Globus pallidus (tissue), 1 donor: Measurements from ENCODE around the gene IL22RA1.

ENCODE experiments used
- DNase-seq: peaks from one replicate; pipeline ENCODE4 v3.0.0-alpha.2; 2015; ENCODE audit warnings: low spot score

IL22RA1 gene

DNA sequence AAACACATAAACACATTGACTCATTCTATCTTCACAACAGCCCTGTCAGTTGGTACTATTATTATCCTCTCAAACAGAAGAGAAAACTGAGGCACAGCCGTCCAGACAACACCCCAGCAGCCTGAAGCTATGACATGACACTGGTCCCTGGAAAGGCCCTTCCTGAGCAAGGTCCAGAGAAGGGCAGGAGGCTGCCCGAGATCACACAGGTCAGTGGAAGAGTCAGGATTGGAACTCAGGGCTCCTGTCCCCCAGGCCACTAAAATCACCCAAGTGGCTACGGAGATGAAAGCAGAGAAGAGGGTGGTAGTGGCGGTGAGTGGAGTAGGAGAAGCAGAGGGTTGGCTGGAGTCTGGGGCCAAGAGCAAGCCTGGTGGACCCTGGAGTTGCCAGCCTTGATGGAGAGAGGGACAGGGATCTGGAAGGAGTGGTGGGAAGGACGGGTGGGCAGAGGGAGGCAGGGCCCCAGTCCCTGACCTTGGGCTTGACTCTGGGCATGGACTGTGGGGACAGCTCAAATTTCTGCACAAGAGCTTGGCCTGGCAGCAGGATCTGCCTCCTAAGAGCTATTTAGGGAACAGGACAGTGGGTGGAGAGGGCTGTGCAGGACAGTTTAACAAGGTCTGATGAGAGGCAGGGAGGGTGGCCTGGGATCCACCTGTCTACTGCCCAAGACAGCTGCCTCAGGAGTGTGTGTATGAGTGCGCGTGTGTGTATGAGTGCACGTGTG is 46.8 kb downstream of the IL22RA1 start:
- no peak for DNase-seq

DNA sequence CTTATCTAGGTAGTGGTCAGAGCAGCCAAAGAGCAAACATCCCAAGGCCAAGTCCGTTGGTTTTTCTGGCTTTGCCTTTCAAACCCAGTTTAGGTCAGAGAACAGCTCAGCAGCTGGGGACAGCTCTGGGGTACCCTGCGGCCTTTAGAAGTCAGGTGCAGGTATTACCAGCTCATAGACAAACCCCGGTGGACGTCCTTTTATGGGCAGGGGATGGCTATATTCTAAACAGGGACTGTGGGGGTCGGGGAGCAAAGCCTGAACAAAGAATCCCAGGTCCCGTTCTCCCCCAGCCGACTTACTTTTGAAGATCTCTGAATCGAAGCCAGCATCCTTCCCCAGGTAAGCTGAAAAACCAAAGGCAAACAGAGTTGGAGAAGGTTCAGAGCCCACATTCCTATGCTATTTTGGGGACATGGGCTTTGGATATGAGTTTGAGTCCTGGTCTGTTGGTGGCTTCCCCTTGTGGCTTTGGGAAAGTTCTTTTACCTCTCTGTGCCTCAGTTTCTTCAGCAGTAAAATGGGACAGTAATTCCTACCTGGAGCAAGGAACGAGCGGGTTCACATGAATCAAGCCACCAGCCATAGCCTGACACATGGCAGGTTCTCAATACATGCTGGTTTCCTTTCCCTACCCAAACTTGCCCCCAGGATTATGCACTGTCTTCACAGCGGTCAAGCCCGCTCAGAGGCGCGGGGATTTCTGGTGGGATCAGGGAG is 47.6 kb downstream of the IL22RA1 start:
- DNase-seq: no peak

DNA sequence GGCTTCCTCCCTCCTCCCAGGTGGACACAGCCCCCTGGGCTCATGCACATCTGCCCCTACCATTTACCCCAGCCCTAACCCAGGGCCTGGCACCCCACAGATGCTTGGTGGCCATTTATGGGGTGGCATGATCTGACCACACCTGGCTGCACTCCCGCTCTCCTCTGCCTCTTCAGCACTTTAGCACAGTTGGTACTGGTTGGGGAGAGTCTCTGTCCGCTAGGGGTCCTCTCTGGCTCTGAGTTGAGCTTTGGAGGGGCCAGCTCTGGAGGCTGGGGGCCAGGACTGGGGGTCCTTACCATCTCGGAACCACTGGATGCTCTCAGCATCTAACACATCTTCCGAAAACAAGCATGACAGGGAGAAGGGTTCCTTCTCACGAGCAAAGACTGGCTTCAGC is 48.4 kb downstream of the IL22RA1 start:
- no peak for DNase-seq

DNA sequence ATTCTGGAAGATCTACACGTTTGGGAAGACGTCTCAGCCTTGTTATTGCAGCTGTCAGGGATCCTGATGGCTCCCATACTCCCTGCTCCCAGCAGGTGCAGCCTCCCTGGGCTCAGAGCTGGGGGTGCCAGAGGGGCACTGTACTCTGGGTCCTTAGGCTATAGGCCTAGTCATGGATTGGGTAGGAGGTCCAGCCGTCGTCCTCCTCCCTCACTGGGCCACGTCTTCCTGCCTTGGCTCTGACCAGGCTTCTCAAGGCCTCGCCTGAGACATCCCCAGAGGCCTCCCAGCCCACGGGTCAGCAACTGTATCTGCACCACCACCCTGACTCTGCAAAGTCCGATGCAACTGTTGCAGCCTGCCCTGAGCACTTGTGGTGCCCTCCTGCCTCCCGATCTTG is 49.2 kb downstream of the IL22RA1 start:
- DNase-seq: no peak

DNA sequence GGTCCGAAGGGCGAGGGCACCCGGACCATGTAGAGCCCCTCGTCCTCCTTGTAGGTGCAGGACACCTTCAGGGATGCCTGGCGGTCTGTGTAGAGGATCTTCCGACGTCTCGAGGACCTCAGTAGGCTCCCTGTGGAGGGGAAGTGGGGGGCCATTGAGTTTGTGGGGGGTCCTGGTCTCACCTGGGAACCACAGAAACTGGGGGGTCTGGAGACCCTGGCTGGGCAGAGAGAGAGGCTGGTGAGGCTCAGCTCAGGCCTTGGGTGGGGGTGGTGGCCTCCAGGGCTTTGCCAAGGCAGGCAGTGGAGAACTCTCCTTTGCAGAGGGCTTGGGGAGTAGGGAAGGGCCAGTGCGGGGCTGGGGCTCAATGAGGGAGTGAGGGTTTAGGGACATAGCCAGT is 50.0 kb downstream of the IL22RA1 start:
- DNase-seq: no peak

DNA sequence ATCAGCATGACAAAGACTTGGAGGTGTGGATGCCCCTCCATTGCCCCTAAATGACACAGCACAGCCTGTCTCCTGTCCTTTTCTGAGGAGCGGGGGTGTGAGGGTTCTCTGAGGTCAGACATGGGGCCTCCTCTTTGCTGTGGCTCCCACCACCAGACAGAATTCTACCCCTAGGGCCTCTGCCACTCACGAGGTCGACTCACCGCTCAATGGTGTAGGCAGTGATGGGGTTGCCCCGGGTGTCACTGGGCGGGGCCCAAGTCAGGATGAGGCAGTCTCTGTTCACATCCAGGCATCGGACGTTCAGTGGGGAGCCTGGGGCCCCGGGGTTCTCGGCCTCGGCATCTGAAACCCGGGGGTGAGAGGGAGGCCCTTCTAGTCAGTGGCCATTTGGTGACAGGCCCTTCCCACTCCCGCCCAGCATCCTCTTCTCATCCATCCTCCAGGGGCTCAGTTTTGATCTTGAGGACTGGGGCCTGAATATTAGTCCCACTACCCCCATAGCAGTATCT is 50.9 kb downstream of the IL22RA1 start:
- no peak for DNase-seq

DNA sequence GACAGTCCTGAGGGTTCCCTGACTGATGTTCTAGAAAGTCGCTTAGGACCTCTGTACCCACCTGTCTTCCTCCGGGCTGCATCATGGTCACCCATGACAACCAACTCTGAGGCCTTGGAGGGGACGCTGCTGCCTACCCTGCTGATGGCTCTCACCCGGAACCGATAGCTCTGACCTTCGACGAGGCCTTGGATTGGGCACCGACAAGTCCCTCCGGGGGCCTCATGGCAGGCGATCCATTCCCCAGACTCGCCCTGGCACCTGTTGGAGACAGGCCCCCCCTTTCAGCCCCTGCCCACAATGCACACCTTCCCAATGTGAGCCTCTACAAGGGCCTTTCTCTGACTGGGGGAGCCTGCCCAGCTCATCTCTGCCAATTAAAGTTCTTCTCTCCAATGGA is 52.2 kb downstream of the IL22RA1 start:
- no peak for DNase-seq

DNA sequence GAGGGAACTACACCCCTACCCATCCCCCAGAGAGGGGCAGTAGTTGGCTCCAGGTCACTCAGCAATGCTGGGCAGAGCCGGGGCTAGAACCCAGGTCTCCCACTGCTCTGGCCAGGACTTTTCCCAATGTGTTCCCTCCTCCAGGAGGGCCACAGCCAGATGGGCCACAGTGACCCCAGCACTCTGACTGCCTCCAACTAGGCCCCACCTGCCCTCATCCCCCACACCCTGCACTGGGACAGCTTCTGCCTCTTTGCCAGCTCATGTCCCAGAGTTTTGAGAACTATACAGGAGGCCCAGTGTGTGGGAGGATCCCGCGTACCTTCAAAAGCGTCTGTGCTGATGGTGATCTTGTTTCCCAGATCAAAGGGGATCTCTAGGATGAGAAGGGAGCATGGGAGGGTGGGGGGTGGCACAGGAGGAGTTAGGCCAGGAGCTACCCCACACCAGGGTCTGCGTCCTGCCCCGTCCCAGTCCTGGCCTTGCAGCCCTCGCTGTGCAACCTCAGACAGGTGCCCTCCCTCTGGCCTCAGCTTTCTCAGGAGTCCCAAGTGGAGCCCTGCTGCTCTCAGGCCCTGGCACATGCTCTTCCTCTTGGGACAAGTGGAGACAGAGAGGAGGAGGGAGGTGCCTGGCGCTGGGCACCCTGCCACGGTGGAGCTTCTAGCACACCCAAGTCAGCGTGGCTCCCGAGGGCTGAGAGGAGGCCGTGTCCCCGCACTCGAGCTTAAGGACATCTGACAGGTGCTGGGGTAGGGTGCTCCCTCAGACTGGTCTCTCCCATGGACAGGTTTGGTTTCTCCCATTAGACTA is 53.0 kb downstream of the IL22RA1 start:
- DNase-seq: no peak

DNA sequence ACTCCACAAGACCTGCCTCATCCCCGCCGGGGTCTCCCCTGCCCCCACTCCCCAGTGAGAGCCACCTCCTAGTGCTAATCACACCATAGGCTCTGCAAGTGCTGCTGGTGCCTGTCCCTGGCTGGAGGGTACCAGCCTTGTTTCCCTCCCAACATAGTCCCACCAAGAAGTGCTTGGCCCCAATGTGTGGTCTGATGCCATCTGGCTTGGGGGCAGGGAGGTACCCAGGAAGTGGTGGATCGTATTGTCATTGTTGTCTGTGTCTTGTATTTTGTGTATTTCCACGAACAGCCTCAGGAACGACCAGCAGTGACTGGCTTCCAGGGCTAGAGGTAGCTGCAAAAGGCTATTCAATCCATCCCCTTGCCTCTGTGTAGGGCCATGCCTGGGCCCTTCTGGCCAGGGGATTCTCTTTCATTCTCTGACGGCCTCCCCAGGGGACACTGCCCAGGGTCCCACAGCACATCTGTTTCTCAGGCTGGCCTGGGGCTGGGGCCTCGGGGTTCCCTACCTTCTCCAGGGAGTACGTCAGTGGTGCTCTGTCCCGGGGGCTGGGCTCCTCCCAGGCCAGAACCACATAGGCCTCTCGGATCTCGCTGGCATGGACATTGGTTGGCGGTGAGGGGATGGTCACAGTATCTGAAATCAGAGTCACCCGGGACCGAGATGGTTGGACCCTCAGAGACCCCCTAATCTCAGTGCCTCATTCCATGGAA is 53.8 kb downstream of the IL22RA1 start:
- DNase-seq: no peak

DNA sequence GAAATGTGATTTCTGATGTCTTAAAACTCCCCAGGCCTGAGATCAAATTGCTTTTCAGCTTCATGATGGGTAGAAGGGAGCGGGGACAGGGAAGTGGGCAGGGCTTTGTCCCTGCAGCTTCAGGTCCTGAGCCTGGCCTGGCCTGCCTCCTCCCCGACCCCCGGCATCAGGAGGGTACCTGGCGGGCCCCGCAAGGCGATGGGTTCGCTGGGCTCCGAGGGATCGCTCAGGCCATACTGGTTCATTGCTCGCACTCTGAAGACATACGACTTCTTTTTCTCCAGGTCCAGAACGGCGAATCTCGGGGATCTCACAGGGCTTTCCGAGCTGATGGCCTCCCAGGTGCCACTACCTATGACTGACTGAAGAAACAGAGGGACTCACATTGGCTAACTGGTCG is 56.5 kb downstream of the IL22RA1 start:
- no peak for DNase-seq

DNA sequence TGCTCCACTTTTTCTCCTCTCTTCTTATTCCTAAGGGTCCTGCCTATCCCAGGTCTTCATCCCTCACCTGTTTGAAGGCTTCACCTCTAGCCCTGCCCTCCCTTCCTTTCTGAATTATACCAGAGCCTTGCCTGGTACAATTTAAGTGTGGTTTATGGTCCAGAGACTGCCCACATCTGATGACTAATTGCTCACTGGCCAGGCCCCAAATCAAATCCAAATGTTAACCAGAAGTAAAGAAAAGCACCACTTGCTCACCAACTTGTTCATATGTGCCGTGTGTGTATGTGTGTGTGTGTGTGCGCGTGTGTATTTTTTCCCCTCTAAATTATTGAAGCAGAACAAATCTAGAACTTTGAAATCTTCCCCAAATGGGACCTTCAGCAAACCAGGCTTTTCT is 57.4 kb downstream of the IL22RA1 start:
- DNase-seq: no peak

DNA sequence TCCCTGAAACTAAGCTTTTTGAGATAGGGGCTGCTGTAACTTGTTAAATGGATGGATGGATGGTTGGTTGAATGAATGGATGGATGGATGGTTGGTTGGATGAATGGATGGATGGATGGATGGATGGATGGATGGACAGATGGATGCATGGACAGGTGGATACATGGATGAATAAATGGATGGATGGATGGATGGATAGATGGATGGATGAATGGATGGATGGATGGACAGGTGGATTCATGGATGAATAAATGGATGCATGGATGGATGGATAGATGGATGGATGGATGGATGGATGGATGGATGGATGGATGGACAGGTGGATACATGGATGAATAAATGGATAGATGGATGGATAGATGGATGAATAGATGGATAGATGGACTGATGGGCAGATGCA is 57.9 kb downstream of the IL22RA1 start:
- DNase-seq: no peak

DNA sequence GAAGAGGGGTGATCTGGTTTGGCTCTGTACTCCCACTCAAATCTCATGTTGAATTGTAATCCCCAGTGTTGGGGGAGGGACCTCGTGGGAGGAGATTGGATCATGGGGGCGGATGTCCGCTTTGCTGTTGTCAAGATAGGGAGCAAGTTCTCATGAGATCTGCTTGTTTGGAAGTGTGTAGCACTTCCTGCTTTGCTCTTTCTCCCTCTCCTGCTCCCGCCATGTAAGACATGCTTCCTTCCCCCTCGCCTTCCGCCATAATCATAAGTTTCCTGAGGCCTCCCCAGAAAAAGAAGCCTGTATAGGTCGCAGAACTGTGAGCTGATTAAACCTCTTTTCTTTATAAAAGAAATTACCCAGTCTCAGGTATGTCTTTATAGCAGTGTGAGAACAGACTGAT is 58.9 kb downstream of the IL22RA1 start:
- DNase-seq: no peak

DNA sequence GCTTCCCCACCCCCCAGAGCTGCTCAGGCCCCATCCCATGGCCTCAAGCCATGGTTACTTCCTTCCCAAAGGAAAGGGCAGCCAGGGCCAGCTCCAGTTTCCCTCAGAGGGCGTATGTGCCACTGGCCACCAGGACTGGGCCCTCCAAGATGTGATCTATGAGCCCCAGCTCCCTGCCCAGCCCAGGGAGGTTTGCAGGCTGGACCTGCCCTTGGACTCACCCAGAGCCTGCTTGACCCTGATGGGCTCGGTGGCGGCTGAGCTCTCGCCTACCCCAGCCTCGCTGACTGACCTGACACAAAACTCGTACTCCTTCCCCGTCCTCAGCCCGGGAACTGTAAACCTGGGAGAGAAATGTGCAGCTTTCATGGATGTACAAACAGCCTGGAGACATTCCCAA is 60.6 kb downstream of the IL22RA1 start:
- no peak for DNase-seq

DNA sequence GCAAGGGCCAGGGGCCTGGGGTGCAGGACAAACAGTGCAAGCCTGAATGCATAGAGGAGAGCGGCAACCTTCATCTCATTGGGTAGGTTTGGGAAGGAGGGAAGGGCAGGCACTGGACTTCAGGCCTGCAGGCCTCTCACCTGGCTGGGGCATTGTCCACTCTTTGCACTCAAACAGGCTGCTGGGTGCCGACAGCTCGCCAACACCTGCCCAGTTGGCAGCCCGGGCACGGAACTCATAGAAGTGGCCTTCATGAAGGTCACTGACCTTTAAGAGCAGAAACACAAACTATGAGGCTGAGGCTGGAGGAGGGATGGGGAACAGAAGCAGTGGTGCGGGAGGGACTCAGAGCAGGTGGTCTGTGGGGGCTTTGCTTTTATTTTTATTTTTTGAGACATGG is 61.8 kb downstream of the IL22RA1 start:
- no peak for DNase-seq

DNA sequence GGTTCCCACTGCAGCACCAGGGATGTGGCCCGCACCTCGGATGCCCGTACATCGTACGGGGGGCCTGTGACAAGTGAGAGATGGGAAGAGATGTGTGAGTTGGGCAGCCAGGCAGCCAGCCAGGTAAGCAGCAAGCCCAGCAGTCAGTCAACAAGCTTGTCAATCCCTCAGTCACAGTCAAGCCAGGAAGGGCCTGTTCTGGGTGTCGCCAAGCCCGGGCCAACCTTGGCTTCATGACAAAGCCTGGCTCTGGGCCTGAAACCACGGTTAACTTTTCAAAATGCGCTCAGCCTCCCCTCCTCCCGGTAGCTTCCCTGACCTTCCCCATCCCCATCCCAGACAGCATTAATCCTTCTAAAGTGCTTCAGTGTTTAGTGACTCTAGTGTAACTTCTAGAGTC is 62.8 kb downstream of the IL22RA1 start:
- DNase-seq: no peak

DNA sequence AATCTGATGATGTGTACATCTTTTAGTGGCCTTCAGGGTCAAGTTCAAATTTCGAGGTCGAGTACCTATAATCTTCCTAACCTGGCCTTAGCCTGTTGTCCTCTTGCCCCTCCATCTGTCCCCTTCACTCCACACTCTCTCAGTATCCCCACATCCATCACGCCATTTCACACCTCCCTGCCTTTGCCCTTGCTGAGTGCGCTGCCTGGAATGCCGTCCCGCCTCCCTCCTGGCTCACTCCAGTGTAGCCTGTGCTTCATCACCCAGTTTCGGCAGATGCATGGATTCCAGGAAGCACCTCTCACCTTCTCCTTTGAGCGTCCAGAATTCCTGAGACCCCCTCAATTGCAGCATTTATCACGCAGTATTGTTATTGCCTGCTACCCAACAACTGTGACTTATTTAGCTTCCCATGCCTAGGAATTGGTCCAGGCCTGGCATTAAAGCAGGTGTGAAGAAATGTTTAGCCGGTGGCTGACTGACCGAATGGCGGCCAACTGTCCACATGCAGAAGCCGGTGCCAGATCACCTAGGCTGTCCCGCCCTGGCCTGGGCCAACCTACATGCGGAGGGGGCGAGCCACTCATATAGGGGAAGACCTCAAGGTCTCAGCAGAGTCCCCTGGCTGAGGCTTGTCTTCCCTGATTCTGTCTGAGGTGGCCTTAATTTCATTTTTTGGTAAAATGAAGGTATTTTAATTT is 65.5 kb downstream of the IL22RA1 start:
- DNase-seq: no peak

DNA sequence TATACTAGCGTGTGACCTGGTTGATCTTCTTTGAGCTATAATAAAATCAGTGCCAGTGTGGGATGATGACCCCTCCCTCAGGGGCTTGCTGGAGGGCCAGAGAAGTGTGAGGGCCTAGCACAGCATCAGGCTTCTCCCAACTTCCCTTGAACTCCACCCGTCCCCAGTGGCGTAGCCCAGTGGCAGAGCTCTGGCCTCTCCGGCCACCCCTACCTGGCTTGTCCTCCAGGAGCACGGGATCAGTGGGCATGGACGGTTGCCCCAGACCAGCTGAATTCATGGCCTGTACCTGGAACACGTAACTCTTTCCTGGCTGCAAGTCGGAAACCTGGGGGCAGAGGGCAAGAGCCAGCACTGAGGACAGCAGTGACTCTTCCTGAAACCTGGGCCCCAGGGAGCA is 67.0 kb downstream of the IL22RA1 start:
- DNase-seq: no peak

DNA sequence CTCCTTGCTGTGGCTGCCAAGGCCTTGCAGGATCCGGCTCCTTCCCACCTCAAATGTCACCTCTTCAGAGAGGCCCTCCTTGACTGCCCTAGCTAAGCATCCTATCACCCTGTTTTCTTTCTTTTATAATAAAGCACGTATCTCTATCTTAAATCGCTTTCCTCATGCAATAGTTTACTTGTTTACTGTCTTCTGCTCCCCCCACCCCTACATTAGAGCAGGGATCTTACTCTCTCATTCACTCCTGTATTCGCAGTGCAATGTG is 67.4 kb downstream of the IL22RA1 start:
- no peak for DNase-seq

DNA sequence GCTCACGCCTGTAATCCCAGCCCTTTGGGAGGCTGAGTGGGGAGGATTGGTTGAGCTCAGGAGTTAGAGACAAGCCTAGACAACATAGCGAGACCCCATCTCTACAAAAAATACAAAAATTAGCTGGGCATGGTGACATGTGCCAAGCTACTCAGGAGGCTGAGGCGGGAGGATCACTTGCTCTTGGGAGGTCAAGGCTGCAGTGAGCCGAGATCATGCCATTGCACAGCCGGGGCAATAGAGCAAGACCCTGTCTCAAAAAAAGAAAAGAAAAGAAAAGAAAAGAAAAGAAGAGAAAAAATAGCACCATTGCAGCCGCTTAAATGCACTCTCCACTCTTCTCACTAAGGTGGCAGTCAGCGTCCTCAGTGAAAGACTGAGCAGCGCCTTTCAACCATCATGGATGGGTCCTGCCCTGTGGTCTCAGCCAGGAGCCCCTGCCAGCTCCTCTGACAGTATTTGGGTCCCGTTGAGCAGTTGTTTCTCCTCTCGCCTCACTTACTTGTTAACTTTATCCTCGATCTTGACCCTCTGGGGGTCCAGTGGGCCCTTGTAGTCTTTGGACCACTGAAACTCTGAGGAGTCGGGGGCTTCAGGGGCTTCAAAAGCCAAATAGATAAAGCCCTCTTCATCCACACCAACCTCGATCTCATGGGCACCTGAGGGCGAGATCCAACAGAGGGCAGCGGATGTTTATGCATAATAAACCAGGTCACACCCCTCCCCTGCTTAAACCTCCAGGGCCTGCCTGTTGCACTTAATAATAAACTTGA is 67.9 kb downstream of the IL22RA1 start:
- DNase-seq: no peak

DNA sequence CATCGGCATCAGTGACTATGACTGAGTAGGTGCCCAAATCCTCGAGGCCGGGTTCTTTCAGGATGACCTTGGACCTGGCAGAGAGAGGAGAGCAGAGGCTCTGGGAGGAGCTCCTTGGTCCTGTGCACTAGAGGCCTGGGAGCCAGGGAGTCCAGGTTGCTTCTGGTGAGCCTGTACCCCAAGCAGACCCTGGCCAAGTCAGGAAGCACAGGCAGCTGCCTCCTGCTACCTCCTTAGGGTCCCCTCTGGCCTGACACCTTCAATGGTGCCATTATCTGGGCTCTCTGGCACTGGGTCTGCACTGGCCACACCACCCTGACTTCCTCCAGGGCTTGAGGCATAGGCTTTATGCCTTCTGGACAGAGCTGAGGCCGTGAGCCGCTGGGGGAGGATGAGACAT is 68.7 kb downstream of the IL22RA1 start:
- DNase-seq: no peak
